ENCODE measurements around the gene ASCC3.

DNA sequence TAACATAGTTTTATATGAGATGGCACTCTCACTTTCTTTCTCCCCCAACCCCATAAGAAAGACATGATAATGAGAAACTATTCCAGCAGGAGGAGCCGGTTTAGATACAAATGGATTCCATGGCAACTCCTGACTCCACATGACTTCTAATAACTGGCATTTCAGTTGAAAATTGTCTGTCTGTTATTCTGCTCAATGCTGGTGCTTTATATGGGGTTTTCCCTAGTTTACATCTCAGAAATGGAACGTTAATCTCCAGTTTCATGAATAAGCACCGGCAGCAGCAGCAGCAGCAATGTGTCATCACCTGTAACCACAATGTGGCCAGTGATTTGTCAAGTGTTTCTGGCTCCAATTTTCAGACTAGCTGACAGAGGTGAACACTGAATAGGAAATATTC, 408.5 kb downstream of the ASCC3 start:
- TF ChIP-seq, protein P1, sequence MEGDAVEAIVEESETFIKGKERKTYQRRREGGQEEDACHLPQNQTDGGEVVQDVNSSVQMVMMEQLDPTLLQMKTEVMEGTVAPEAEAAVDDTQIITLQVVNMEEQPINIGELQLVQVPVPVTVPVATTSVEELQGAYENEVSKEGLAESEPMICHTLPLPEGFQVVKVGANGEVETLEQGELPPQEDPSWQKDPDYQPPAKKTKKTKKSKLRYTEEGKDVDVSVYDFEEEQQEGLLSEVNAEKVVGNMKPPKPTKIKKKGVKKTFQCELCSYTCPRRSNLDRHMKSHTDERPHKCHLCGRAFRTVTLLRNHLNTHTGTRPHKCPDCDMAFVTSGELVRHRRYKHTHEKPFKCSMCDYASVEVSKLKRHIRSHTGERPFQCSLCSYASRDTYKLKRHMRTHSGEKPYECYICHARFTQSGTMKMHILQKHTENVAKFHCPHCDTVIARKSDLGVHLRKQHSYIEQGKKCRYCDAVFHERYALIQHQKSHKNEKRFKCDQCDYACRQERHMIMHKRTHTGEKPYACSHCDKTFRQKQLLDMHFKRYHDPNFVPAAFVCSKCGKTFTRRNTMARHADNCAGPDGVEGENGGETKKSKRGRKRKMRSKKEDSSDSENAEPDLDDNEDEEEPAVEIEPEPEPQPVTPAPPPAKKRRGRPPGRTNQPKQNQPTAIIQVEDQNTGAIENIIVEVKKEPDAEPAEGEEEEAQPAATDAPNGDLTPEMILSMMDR (IDR thresholded peaks at IDR 0.05), result no peak
- TF ChIP-seq EZH2 (IDR thresholded peaks at IDR 0.05), result no peak

Measured in neural progenitor cell (in vitro differentiated cells).